ENCODE measurements around the gene KLHL17.

The KLHL17 gene

DNA sequence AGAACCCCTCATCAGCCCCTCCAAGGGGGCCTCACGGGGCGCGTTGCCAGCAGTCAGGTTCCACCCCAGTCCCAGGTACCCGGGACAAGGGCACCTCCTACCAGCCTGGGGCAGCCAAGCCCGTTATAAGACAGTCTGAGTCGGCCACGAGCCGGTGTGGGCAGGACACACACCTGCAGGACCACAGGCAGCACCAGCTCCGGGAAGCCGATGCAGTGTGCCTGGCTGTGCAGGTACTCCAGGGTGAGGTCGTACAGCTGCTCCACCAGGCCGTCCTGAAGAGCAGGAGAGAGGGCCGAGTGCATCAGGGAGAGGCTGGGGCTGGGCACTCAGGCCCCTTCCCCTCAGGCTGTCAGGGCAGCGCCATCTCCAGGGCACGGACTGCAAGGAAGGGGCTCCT, 12.4 kb upstream of the KLHL17 start:
- in situ Hi-C loops (cut with MboI; ENCODE audit: low sequenced_read_pairs), result no loop called here

GRCh38 chr1:950268-950667, 10.1 kb upstream of the KLHL17 start:
- in situ Hi-C loops (cut with MboI; ENCODE audit: low sequenced_read_pairs), result no loop called here

DNA sequence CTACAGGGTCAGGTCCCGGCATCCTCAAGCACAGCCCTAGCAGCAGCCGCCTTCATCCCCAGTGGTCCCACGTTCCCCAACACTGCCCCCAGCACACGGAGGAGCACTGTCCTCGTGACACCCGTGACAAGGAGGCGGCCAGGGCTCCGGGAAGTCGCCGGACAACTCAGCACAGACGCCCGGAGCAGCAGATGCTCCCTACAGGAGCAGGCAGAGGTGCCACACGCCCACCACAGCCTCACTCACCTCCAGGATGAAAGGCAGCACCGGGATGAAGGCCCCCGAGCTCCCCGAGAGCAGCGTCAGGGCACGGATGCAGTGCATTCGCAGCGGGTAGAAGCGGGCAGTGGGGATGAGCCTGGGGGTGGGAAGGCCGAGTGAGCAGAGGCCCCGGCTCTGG, 9.5 kb upstream of the KLHL17 start:
- in situ Hi-C loops (cut with MboI; ENCODE audit: low sequenced_read_pairs), result no loop called here

GRCh38 chr1:951364-951763, 9.0 kb upstream of the KLHL17 start:
- in situ Hi-C loops (cut with MboI; ENCODE audit: low sequenced_read_pairs), result no loop called here

- in situ Hi-C loops (cut with MboI; ENCODE audit: low sequenced_read_pairs), result no loop called here
These were observed 8.2 kb upstream of the KLHL17 start for GRCh38 chr1:952201-952600.

DNA sequence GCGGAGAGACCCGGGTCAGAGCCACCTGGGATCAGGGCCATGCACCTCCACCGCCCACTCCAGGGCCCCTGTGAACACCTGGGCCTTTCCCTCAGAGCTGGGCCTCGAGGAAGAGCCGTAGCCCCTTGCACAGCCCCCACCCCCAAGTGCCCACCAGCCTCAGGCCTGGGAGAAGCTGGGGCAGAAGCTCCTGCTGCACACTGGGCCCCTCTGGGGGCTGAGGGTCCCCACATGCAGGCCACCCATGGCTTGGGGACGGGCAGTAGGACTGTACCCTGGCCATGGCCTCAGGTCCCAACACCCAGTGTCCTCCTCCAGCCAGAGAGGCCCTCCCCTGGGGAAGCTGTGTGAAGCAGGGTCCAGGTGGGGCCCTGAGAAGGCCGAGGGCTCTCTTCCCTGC, 7.8 kb upstream of the KLHL17 start:
- in situ Hi-C loops (cut with MboI; ENCODE audit: low sequenced_read_pairs), result no loop called here

DNA sequence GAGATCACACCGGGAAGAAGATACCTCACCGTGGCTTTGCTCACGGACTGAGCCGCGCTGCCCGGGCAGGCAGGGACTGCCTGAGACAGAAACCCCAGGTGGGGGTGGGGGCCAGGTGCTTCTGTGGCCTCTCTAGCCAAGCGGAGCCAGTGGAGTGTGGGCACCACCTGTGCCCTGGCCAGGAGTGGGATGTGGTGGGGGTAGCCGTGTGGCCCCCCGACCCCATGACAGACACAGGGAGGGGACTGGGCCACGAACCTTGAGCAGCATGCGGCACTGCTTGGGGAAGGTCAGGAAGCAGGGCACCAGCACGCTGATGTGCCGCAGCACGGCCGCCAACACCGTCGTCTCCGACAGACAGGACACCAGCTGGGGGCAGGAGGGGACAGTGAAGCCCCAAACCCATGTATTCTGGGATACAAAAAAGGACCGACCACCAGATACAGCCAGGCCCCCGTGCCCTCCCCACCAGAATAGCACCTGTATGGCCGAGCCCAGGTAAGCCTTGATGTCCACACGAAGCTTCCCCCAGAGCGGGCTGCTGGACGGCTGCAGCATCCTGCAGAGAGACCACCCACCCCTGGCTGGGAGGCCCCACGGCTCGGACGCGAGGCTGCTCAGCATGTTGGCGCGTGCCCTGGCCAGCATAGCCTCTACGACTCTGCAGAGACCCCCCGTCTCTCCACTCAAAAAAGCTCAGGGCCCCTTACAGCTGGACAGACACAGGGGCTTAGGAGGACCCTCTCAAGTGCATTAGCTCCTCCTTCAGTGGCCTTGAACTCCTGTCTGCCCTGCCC, 6.7 kb upstream of the KLHL17 start:
- in situ Hi-C loops (cut with MboI; ENCODE audit: low sequenced_read_pairs), result no loop called here

DNA sequence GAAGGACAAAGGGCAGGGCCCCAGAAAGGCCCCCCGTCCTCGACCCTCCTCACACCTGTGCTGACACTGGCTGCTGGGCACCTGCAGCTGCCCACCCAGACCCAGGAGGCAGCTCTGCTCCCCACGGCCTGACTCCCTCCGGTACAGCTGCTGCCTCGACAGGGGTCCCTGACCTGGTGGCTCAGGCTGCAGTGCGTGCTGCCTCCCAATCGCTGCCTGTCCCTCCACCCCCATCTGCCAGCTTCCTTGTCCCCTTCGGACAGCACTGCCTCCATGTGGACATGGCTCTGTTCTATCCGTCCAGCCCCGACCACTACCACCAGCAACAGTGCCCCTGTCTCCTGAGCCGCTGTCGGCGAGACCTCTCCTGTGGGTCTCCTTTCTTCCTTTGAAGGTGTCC, 5.5 kb upstream of the KLHL17 start:
- in situ Hi-C loops (cut with MboI; ENCODE audit: low sequenced_read_pairs), result no loop called here

DNA sequence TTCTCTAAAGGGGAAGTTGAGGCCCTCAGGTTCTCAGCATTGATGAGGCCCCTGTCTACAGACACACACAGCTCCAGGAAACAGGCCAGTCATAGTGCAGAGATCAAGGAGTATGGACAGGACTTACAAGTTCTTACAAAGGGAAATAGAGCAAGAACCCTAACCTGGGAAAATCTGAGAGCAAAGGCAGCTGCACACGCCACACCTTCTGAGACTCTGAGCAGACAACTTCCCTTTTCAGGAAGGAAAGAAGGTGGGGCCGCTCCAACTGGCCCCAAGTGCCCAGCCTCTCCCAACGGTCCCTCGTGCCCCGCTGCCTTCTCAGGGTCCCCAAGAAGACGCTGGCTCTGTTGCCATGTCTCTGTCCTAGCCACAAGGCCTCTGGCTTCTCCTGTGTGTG, 4.9 kb upstream of the KLHL17 start:
- in situ Hi-C loops (cut with MboI; ENCODE audit: low sequenced_read_pairs), result no loop called here

DNA sequence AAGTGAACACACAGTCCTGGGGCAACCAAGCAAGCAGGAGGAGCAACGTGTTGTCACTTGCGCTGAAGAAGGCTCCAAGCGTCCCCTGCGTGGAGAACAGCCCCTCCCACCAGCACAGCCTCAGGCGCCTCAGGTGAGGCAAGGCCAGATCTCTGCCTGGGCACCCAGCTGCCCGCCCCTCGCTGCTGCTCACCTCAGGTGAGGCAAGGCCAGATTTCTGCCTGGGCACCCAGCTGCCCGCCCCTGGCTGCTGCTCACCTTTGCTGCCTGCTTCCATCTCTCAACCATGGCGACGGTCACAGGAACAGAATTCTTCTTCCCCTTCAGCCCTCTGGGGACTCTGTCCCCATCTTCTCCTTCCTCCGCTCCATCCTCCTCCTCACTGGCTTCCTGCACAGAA, 3.7 kb upstream of the KLHL17 start:
- in situ Hi-C loops (cut with MboI; ENCODE audit: low sequenced_read_pairs), result no loop called here

GRCh38 chr1:958823-959730, 1.3 kb upstream of the KLHL17 start, which contains the start of gene NOC2L:
NOC2L (minus strand) TSS chr1:959256; CDS start chr1:959240, 16 bp downstream.
- in situ Hi-C loops (cut with MboI; ENCODE audit: low sequenced_read_pairs), result no loop called here

GRCh38 chr1:959731-960362, 537 bp upstream of the KLHL17 start:
- in situ Hi-C loops (cut with MboI; ENCODE audit: low sequenced_read_pairs), result no loop called here

DNA sequence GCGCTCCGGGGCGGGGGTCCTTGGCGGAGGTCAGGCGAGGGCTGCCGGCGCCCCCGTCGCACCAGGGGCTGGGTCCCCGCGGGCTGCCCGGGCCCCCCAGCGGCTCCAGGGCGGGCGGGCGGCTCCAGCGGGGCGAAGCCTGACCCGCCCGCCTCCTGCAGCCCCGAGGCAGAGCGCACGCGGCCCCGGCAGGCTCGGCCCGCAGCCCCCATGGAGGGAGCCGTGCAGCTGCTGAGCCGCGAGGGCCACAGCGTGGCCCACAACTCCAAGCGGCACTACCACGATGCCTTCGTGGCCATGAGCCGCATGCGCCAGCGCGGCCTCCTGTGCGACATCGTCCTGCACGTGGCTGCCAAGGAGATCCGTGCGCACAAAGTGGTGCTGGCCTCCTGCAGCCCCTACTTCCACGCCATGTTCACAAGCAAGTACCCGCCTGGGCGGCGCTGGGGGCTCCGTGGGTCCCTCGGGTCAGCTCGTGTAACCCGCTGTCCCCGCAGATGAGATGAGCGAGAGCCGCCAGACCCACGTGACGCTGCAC, 817 bp downstream of the KLHL17 start:
- in situ Hi-C loops (cut with MboI; ENCODE audit: low sequenced_read_pairs), result no loop called here

GRCh38 chr1:962381-963300, 2.3 kb downstream of the KLHL17 start:
- in situ Hi-C loops (cut with MboI; ENCODE audit: low sequenced_read_pairs), result no loop called here

DNA sequence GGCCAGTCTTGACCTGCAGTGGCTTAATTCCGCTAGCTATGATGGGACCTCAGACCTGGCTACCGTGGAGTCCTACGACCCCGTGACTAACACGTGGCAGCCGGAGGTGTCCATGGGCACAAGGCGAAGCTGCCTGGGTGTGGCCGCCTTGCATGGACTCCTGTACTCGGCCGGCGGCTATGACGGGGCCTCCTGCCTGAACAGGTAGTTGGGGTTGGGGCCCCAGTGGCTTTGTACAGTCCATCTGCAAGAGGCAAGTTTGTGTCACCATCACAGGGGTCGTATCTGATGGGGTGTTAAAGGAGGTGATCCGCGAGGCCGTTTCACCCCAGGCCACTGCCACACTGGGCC, 2.9 kb downstream of the KLHL17 start:
- in situ Hi-C loops (cut with MboI; ENCODE audit: low sequenced_read_pairs), result no loop called here

DNA sequence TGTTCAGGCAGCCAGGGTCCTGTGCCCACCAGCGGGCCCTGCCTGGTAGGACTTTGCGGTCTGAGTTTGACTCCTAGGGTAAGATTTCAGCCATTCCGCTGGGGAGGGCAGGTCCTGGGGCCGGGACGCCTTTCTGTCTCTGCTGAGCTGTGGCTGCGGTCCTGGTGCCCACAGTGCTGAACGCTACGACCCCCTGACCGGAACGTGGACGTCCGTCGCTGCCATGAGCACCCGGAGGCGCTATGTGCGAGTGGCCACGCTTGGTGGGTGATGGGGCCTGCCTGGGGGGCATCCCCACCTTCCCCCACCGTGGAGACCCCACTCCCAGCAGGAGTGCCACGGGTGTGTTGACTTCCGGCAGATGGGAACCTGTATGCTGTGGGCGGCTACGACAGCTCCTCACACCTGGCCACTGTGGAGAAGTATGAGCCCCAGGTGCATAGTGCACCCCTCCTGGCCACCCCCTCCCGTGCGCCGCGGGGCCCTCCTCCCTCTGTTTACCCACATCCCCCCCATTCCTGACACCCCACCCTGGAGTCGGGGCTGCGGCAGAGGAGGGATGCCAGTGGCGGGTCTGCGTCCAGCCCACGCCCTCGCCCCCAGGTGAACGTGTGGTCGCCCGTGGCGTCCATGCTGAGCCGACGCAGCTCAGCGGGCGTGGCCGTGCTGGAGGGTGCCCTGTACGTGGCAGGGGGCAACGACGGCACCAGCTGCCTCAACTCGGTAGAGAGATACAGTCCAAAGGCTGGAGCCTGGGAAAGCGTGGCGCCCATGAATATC, 3.6 kb downstream of the KLHL17 start:
- in situ Hi-C loops (cut with MboI; ENCODE audit: low sequenced_read_pairs), result no loop called here

DNA sequence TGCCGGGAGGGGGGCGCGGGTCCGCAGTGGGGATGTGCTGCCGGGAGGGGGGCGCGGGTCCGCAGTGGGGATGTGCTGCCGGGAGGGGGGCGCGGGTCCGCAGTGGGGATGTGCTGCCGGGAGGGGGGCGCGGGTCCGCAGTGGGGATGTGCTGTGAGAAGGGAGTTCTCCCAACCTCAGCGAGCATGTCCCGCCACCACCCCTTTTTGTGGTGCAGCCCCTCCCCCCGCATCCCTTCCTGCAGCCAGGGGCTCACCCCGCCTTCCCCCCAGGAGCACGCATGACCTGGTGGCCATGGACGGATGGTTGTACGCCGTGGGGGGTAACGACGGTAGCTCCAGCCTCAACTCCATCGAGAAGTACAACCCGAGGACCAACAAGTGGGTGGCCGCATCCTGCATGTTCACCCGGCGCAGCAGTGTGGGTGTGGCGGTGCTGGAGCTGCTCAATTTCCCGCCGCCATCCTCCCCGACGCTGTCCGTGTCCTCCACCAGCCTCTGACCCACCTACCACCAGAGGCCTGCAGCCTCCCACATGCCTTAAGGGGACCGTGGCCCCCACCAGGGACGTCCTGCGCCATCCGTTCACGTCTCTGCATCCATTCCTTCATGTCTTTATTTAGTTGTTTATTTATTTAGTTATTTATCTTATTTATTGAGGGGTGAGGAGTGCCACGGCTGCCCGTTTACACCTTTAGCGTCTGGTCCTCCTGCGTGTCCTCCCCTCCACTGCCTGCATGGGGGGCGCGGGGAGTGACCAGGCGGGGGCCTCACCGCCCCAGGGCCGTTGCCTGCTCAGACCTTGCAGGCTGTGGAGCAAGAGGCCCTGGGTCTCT, 4.5 kb downstream of the KLHL17 start:
- in situ Hi-C loops (cut with MboI; ENCODE audit: low sequenced_read_pairs), result no loop called here

DNA sequence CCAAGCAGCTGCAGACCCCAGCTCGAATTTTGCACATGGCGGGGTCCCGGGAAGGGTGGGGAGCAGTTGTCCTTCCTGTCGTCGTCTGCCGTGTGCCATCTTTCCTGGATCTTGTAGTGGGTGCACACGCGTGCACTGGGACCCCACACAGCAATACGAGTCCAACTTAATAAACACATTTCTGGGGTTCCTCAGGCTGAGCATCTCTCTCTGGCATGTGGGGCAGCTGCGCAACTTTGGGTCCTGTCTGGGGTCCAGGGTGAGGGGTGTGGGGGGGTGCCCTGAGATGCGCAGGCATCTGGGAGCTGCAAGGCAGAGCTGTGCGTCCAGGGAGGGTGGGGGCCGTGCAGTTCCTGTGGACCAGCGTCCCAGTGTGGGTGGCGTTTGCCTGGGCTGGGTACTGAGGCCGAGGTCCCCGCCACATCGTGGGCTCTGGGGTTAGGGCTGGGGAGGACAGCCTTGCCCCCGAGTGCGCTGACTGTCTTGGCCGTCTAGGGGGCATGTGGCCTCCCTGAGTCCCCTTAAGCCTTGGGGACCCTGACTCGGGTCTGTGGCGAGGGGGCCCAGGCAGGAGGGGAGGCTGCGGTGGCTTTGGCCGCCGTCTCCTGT, 5.2 kb downstream of the KLHL17 start:
- in situ Hi-C loops (cut with MboI; ENCODE audit: low sequenced_read_pairs), result no loop called here
